Hematopoietic multipotent progenitor cell treated with erythropoietin and hydrocortisone succinate and interleukin-3 and kit ligand, for 15 days (in vitro differentiated cells): ENCODE data around the gene AP1M2.
A peak's percentile ranks its signal among the peaks of the same experiment; 100 is the strongest.

Experiments
- DNase-seq: peaks from one replicate; pipeline ENCODE4 v3.0.0-alpha.2; 2015; ENCODE audit warnings: low spot score

AP1M2 gene

DNA sequence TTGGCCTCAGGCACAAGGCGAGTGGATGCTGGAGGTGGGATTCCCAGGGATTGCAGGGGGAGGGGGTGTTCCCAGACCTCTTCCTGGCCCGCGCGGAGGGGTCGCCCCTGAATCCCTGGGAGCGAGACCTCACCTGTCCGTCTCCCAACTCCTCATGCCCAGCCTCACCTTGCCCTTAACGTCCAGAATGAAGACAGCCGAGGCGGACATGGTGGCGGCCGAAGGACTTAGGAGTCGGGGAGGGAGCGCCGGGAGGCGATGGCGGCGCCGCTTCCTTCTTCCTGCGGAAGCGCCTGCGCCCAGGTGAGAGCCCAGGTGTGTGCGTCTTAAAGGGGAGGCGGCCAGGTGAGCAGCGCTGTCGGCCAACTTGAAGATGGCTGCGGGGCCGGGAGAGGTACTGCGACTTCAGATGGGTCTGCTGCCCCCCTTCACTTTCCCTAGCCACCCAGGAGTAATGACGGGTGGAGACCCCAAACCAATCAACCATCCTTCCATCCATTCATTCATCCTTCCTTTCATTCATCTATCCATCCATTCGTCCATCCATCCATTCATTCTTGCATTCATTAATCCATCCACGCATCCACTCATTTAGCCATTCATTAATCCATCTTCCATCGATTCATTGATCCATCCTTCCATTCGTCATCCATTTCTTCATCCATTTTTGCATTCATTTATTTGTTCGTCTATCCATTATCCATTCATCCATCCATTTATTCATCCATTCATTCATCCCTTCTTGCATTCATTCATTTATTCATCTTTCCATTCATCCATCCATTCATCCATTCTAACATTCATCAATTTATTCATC is at the start of gene AP1M2:
Gene AP1M2 (minus strand): TSS at position 291 of the 817 bp plus-strand sequence. CDS start 81 bp downstream, at position 210.
- no peak for DNase-seq

DNA sequence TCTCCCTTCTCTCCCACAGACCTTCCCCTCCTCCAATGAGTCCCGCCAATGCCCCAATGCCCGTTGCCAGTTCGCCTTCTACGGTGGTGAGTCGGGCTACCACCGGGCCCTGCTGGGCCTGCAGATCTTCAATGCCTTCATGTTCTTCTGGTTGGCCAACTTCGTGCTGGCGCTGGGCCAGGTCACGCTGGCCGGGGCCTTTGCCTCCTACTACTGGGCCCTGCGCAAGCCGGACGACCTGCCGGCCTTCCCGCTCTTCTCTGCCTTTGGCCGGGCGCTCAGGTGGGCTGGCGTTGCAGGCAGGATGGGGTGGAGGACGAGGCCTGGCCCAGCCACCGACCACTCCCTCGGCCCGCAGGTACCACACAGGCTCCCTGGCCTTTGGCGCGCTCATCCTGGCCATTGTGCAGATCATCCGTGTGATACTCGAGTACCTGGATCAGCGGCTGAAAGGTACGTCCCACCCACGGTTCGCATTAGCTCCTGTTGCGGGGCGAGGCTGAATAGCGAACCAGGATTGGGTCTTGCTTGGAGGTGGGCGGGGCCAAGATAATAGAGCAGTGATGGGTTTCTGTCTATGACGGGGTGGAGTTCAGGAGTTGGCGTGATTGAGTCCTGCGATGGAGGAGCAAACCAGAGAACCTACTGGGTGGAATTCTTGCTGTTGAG is 49.3 kb upstream of the AP1M2 start:
- no peak for DNase-seq

DNA sequence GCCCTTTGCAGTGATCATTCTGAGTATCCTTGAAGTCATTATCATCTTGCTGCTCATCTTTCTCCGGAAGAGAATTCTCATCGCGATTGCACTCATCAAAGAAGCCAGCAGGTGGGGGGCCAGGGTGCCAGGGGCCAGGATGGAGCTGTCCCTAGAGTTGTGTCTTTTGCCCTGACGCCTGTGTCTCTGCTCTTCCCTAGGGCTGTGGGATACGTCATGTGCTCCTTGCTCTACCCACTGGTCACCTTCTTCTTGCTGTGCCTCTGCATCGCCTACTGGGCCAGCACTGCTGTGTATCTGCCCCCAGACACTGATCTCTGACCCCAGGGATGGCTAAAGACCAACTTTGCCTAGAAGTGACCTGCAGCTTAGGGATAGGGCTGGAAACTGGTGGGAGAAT is 47.9 kb upstream of the AP1M2 start:
- no peak for DNase-seq

DNA sequence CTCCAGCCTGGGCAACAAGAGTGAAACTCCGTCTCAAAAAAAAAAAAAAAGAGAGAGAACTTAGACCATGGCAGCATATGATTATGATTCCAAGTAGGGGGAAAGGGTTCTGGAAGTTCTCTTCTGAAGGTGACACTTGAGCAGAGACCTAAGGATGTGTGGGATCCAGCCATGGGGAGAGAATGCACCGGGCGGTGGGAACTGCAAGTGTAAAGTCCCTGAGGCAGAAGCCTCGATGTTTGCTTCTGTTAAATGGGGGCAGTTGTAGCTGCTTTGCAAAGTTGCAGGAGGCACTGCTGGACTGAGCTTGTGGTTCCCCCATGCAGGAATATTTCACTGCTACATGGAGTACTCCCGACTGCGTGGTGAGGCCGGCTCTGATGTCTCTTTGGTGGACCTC is 47.3 kb upstream of the AP1M2 start:
- no peak for DNase-seq

GRCh38 chr19:10631874-10632273 is 44.8 kb upstream of the AP1M2 start:
- DNase-seq = no peak

GRCh38 chr19:10625762-10626138 is 38.6 kb upstream of the AP1M2 start:
- no peak for DNase-seq

DNA sequence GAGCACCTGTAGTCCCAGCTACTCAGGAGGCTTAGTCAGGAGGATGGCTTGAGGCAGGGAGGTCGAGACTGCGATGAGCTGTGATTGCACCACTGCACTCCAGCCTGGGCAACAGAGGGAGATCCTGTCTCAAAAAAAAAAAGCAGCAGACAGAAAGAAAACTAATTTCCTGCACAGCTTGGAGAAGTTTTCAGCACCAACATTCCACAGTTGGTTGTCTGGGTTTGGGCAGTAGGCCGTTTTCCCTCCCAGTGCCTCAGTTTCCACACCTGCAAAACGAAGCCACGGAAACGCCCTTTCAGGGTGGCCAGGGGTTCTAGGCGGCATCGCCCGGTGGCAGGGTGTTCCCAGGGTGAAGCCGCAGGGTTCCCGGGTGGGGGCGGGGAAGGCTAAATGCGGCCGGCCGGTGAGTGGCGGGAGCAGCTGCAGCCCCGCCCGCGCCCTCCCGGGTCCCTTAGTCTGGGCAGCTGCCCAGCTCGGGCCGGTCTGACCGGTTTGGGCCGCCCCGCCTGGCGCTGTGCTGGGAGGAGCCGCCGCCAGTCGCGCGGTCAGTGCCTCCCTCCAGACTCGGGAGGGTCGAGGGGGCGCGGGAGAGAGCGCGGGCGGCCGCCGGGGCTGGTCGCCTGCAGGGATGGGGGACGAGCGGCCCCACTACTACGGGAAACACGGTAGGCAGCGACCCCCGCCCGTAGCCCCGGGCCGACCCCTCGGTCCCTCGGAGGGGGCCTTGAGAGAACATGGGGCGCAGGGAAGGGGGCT is 38.1 kb upstream of the AP1M2 start, which contains the start of gene SLC44A2:
Gene SLC44A2 (plus strand): TSS at position 551 of the 759 bp plus-strand sequence. CDS start 81 bp downstream, at position 632.
- DNase-seq = no peak

GRCh38 chr19:10624585-10624984 is 37.5 kb upstream of the AP1M2 start:
- DNase-seq = no peak

DNA sequence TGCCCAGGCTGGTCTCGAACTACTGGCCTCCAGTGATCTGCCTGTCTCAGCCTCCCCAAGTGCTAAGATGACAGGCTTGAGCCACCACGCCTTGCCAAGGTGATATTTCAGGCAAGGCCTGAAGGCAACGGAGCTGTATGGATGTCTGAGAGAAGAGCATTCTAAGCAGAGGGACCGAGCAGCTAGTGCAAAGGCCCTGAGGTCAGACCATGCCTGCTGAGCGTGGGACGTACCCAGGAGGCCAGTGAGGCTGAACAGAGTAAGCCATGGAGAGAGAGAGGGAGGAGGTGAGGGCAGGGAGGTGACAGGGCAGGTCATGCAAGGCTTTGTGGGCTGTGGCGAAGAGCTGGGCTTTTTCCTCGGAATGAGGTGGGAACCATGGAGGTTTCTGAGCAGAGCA is 34.9 kb upstream of the AP1M2 start:
- no peak for DNase-seq

- DNase-seq = no peak
Measured at GRCh38 chr19:10620786-10621185, 33.7 kb upstream of the AP1M2 start.

GRCh38 chr19:10618846-10619245 is 31.7 kb upstream of the AP1M2 start:
- no peak for DNase-seq

DNA sequence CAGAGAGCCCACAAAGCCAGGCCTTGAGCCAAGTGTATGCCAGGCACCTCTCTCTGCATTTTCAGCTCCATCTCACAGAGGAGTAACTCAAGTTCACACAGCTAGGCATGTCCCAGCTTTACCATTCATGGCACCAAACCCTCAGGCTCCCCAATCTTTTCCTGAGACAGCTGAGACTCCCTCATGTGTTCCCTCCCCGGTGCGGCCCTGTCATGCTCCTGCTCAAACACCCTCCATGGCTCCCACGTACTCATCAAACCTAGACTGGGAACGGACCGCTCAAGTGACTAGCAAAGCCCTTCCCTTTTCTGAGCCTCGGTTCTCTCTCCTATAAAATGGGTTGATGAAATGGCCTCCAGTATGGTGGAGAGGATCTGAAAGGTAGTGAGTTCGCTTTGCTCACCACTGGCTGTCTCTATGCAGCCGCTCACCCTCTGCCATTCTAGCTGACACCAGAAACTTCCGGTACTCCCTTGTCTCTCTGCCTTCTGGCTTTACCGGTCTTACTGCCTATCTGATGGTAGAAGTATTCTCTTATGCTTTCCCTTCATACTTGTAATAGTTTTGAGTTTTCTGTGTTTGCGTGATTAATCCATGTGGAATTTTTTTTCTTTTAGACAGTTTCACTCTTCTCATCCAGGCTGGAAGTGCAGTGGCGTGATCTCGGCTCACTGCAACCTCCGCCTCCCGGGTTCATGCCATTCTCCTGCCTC is 30.5 kb upstream of the AP1M2 start:
- DNase-seq = peak; percentile 34

- no peak for DNase-seq
Measured at GRCh38 chr19:10615429-10616023, 28.4 kb upstream of the AP1M2 start.

DNA sequence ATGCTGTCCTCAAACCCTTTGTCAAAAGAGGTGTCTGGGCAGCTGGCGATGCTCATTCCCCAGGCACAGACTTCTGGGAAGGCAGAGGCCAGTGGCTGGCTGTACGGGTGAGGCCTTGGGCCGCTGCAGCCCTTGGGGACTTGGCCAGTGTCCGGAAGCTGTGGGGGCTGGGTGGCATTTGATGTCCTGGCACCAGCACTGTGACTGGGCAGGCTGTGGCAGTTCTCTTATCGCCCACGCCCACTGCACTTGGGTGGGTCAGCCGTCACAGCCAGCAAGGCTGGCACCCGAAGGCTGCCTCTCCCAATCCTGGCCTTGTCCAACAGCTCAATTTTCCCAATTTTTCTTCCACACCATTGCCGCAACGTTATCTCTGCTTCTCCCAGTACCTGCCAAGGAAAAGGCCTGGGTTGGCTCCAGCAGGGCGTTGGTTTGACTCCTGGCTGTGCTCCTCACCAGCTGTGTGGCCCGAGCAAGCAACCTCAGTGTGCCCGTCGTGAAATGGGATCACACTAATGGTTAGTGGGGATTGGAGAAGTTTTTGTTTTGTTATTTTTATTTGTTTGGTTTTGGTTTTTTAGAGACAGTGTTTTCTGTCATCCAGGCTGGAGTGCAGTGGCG is 25.5 kb upstream of the AP1M2 start:
- peak; percentile 78 for DNase-seq

DNA sequence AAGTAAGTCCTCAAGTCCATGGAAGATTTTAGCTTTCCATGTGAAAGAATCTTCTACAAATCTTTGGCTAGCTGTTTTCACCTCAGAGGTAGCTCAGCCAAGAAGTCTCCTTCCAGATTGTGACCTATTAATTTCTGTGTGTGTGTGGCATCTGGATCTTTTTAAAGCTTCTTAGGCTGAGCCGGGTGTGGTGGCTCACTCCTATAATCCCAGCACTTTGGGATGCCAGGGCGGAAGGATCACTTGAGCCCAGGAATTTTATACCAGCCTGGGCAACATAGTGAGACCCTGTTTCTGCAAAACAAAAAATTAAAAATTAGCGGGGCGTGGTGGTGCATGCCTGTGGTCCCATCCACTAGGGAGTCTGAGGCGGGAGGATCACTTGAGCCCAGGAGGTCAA is 24.8 kb upstream of the AP1M2 start:
- DNase-seq = no peak

- DNase-seq = peak; percentile 21
Measured at GRCh38 chr19:10604460-10604980, 17.4 kb upstream of the AP1M2 start.

GRCh38 chr19:10603873-10604459 is 16.9 kb upstream of the AP1M2 start:
- DNase-seq = peak; percentile 22

- DNase-seq = peak; percentile 39
Measured at GRCh38 chr19:10603084-10603872, 16.2 kb upstream of the AP1M2 start.

DNA sequence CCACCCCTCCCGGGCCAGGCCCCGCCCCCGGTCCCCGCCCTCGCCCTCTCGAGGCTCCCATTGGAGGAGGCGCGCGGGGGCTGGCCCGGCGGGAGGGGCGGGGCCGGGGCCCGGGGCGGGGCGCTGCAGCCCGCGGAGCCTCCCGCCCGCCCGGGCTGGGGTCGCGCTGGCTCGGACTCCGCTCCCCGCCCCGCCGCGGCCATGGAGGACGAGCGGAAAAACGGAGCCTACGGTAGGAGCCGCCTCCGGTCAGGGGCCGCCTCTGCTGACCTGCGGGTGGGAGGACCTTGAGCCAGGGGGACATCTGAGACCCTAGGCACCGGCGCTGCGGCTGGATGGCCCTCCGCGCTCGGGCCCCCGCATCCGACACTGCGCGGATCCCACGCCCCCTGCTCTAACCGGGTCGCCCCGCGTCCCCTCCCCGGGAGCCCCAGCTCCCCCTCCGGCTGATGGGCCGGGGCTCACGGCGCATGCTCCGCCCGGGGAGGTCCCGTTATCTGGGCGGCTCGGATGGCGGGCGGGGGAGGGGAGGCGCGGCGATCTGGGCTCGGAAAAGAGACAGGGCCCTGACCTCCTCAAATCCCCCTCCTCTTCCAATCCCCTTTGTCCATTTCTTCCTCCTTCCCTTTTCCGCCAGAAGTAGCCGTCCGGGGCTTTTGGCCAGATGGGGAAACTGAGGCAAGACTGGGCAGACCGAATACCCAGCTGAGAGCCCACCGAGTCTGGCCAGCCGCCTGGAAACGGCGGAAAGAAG is 15.4 kb upstream of the AP1M2 start:
- peak; percentile 86 for DNase-seq
